Liver (tissue), 3 donors: ENCODE measurements around the gene NAP1L3.

Source experiments
- ATF3 ChIP-seq: IDR thresholded peaks from 2 replicates; pipeline ENCODE4 v1.6.1; 2016; ENCODE audit warnings: antibody characterized with exemption
- CTCF ChIP-seq: fragments of 150-350 bp; IDR thresholded peaks from 2 replicates; pipeline ENCODE4 v1.5.1; 2017; ENCODE audit warnings: improper control_type of control experiment, low read depth, low read length; ENCODE audit not compliant: missing input control
- EGR1 ChIP-seq, 2 donors: IDR thresholded peaks; 2 replicates each; pipeline ENCODE4 v1.6.1; 2016 to 2018; ENCODE audit warnings: antibody characterized with exemption in 2 of 2, low read depth in 2 of 2
- FOXA1 ChIP-seq: IDR thresholded peaks from 2 replicates; pipeline ENCODE4 v1.6.1; 2016; ENCODE audit warnings: antibody characterized with exemption
- GABPA ChIP-seq, 2 donors: IDR thresholded peaks in 1 of 2; conservative IDR thresholded peaks in 1 of 2; 2 replicates each; pipeline ENCODE4 v1.6.1; 2016; ENCODE audit warnings: antibody characterized with exemption in 2 of 2, mild to moderate bottlenecking in 1 of 2, moderate library complexity in 1 of 2
- HNF4A ChIP-seq, 2 donors: conservative IDR thresholded peaks; 2 replicates each; pipeline ENCODE4 v1.6.1; 2016; ENCODE audit warnings: antibody characterized with exemption in 2 of 2, mild to moderate bottlenecking in 2 of 2
- JUND ChIP-seq, 2 donors: IDR thresholded peaks; 2 replicates each; pipeline ENCODE4 v1.6.1; 2016; ENCODE audit warnings: antibody characterized with exemption in 2 of 2
- MAX ChIP-seq: IDR thresholded peaks from 2 replicates; pipeline ENCODE4 v1.6.1; 2016; ENCODE audit warnings: antibody characterized with exemption
- RAD21 ChIP-seq, 2 donors: IDR thresholded peaks; 2 replicates each; pipeline ENCODE4 v1.6.1; 2016; ENCODE audit warnings: antibody characterized with exemption in 2 of 2, mild to moderate bottlenecking in 2 of 2
- REST ChIP-seq: IDR thresholded peaks from 2 replicates; pipeline ENCODE4 v1.6.1; 2016; ENCODE audit warnings: antibody characterized with exemption, mild to moderate bottlenecking
- SP1 ChIP-seq: IDR thresholded peaks from 2 replicates; pipeline ENCODE4 v1.6.1; 2018; ENCODE audit warnings: antibody characterized with exemption, mild to moderate bottlenecking
- TAF1 ChIP-seq: conservative IDR thresholded peaks from 2 replicates; pipeline ENCODE4 v1.6.1; 2016; ENCODE audit warnings: antibody characterized with exemption, mild to moderate bottlenecking
- YY1 ChIP-seq: IDR thresholded peaks from 2 replicates; pipeline ENCODE4 v1.6.1; 2016; ENCODE audit warnings: antibody characterized with exemption, mild to moderate bottlenecking
- donor health status: healthy.
- donor health status: healthy.

- no peak for TF ChIP-seq CTCF
- no peak for TF ChIP-seq EGR1 (IDR thresholded peaks at IDR 0.05; ENCODE audit: low read depth in 2 of 2)
- no peak for TF ChIP-seq GABPA (IDR thresholded peaks at IDR 0.05 in 1 of 2, conservative IDR thresholded peaks at IDR 0.05 in 1 of 2)
- TF ChIP-seq RAD21 (IDR thresholded peaks at IDR 0.05): no peak
- TF ChIP-seq ATF3: no peak
- TF ChIP-seq JUND (IDR thresholded peaks at IDR 0.05): no peak
- no peak for TF ChIP-seq TAF1
- TF ChIP-seq YY1: no peak
- TF ChIP-seq MAX: no peak
- TF ChIP-seq SP1: no peak
- TF ChIP-seq REST: no peak
- no peak for TF ChIP-seq HNF4A (conservative IDR thresholded peaks at IDR 0.05)
- TF ChIP-seq FOXA1: no peak
Measured at GRCh38 chrX:93695981-93696380, 22.6 kb upstream of the NAP1L3 start.
